Immature natural killer cell (primary cell): Measurements from ENCODE around the gene PCIF1. TPM values are rescaled to one million over a fixed set of nuclear protein-coding genes. Genes with fewer than 3 reads are reported as not detected.

Experiments
- DNase-seq, 3 donors: peaks; one replicate each; pipeline ENCODE4 v3.0.0; 2022; ENCODE audit warnings: mixed read lengths in 1 of 3
- H3K27ac Mint-ChIP-seq, 6 donors: one replicate each; pipeline ENCODE4 v1.8.0; 2020; ENCODE audit warnings: mixed read lengths in 6 of 6, mild to moderate bottlenecking in 5 of 6, inconsistent platforms in 4 of 6, moderate library complexity in 3 of 6
- H3K27me3 Mint-ChIP-seq, 3 donors: one replicate each; pipeline ENCODE4 v1.8.0; 2020 to 2021; ENCODE audit warnings: low read depth in 3 of 3, mild to moderate bottlenecking in 3 of 3, mixed read lengths in 3 of 3, moderate library complexity in 3 of 3, inconsistent platforms in 1 of 3
- H3K36me3 Mint-ChIP-seq, 3 donors: one replicate each; pipeline ENCODE4 v1.8.0; 2020; ENCODE audit warnings: mixed read lengths in 3 of 3, inconsistent platforms in 2 of 3, mild to moderate bottlenecking in 2 of 3
- H3K4me1 Mint-ChIP-seq, 2 donors: one replicate each; pipeline ENCODE4 v1.8.0; 2020; ENCODE audit warnings: inconsistent platforms in 2 of 2, mild to moderate bottlenecking in 2 of 2, mixed read lengths in 2 of 2, moderate library complexity in 1 of 2
- H3K4me3 Mint-ChIP-seq, 5 donors: one replicate each; pipeline ENCODE4 v1.8.0; 2020; ENCODE audit warnings: mild to moderate bottlenecking in 5 of 5, mixed read lengths in 5 of 5, inconsistent platforms in 3 of 5, moderate library complexity in 3 of 5
- H3K9me3 Mint-ChIP-seq, 6 donors: one replicate each; pipeline ENCODE4 v1.8.0; 2020; ENCODE audit warnings: mild to moderate bottlenecking in 6 of 6, mixed read lengths in 6 of 6, inconsistent platforms in 4 of 6, moderate library complexity in 3 of 6
- polyA plus RNA-seq, 3 donors: library from polyadenylated mRNA; unstranded; fragments of 300-500 nt; fragmentation: Illumina TruSeq; gene quantifications; one replicate each; pipeline ENCODE4 v1.2.3, GENCODE V29; 2021

The PCIF1 gene
- polyA plus RNA-seq, 3 donors from 2014 or later = 78.4 to 93.4 (median 83.0) TPM

GRCh38 chr20:45940053-45940452, 5.6 kb downstream of the PCIF1 start:
- Mint-ChIP-seq H3K9me3 (no peaks in the 10 kb centered on the region), H3K4me1 (peaks cover 42% of the 10 kb centered on the region in 2 donors), H3K4me3 (no peak overlapping the region), H3K36me3 (peaks cover 20 to 41% (median 21%) of the 10 kb centered on the region in 3 donors), H3K27me3 (peaks cover 4 to 9% (median 8%) of the 10 kb centered on the region in 3 donors), H3K27ac (peak overlapping the region in 2 of 6 donors; percentile 31 to 34)
- no peak for DNase-seq

DNA sequence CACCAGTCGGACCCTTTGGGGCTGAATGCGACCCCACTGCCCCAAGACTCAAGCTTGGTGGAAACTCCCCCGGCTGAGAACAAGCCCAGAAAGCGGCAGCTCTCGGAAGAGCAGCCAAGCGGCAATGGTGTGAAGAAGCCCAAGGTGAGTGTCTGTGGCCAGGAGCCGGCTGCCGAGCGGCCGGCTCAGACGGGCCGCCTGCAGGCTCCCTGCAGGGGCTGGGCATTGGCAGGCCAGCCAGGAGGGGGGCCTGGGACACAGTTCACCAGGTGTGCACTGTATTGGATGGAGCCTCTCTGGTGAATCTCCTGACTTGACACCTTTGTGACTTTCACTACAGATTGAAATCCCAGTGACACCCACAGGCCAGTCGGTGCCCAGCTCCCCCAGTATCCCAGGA, 6.0 kb downstream of the PCIF1 start:
- H3K9me3 Mint-ChIP-seq = no peaks in the 10 kb centered on the region
- H3K4me3 Mint-ChIP-seq = no peak overlapping the region
- H3K4me1 Mint-ChIP-seq = peaks cover 42% of the 10 kb centered on the region in 2 donors
- H3K27ac Mint-ChIP-seq = peak overlapping the region in 1 of 6 donors; percentile 34
- DNase-seq = no peak
- peaks cover 0 to 7% (median 5%) of the 10 kb centered on the region in 3 donors for H3K27me3 Mint-ChIP-seq
- peaks cover 20 to 42% (median 21%) of the 10 kb centered on the region in 3 donors for H3K36me3 Mint-ChIP-seq

DNA sequence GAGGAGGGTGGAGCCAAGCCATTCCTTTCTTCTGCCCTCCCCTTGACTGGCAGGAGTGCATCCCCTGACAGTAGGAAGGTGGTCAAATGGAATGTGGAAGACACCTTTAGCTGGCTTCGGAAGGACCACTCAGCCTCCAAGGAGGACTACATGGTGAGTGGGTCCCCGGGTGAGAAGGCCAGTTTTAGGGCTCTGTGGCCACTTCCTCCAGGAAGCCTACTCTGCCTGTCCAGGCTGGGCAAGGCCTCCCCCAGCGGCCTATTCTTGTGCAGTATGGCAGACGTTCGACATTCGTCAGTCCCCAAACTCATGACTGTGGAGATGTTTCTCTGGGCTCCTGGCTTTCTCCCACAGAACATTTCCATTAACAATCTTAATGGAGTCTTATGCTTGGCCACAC, 9.1 kb downstream of the PCIF1 start:
- Mint-ChIP-seq H3K27me3 (peaks cover 8 to 13% (median 11%) of the 10 kb centered on the region in 3 donors), H3K4me1 (peaks cover 37 to 50% of the 10 kb centered on the region in 2 donors), H3K9me3 (no peaks in the 10 kb centered on the region), H3K27ac (peak overlapping the region; percentile 84 to 97 (median 92)), H3K4me3 (peak overlapping the region in 2 of 5 donors; percentile 59 to 67), H3K36me3 (peaks cover 16 to 42% (median 23%) of the 10 kb centered on the region in 3 donors)
- DNase-seq = no peak

DNA sequence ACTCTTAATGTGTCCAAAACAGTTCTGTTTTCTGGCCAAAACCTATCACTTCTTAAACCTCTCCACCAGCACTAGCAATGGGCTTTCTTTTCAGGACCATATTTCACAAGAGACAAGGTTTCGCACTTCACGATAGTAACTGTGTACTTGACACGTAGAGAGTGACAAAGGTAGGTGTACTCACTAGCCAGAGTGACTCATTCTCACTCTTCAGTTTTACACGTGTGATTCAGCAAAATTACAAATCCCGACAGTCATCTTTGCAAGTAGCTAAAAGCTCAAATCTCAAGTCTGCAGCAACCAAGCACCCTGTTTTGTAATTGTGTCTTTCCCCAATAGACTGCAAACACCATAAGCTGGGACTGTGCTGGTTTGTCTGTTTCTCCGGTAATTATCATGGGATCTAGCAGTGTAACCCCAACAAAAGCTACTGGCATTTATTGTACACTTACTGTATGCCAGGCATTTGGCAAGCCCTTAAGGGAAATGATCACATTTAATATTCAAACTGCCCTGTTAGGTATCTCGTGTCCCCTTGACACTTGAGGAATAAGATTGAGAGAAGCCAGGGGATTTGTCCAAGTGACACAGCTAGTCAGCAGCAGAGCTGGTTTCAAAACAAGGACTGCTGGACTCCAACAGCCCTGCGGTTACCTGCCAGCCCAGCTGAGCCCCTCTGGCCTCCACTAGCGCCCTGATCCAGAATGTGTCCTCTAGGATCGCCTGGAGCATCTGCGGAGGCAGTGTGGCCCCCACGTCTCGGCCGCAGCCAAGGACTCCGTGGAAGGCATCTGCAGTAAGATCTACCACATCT, 9.9 kb downstream of the PCIF1 start:
- H3K4me3 Mint-ChIP-seq = peak overlapping the region in 4 of 5 donors; percentile 59 to 83 (median 72)
- H3K36me3 Mint-ChIP-seq = peaks cover 15 to 40% (median 23%) of the 10 kb centered on the region in 3 donors
- DNase-seq = peak in 2 of 3 donors; percentile 45 to 67
- no peaks in the 10 kb centered on the region for H3K9me3 Mint-ChIP-seq
- H3K27ac Mint-ChIP-seq = peak overlapping the region; percentile 84 to 97 (median 92)
- peaks cover 8 to 13% (median 11%) of the 10 kb centered on the region in 3 donors for H3K27me3 Mint-ChIP-seq
- H3K4me1 Mint-ChIP-seq = peaks cover 37 to 56% of the 10 kb centered on the region in 2 donors

DNA sequence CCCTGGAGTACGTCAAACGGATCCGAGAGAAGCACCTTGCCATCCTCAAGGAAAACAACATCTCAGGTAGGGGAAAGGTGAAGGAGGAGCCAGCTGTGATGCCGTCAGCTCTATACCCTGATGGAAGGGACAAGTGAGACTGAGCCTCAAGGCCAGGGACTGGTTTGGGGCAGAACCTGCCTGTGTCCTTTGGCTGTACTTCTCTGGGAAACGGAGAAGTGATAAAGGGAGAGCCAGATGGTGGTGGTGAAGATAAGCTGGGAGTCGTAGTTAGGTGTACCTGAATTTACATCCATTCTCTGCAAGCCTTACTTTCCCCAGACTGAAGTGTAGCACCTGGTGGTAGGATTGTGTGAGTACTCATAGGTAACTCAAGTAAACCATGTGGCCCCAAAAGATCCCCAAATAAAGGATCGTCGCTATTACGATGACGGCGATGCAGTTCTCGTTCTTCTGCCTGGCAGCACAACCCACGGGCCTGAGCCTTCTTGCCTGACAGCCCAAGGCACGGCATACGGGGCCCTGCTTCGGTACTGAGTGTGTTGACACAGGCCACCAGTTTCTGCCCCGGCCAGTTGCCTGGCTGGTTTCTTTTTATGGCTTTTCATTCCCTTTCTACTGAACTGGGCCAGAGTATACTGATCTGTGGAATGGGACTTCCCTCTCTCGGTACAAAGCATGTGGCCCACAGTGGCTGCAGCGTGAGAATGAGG, 10.6 kb downstream of the PCIF1 start:
- Mint-ChIP-seq H3K9me3 (no peaks in the 10 kb centered on the region), H3K4me3 (peak overlapping the region; percentile 18 to 83 (median 77)), H3K27me3 (peaks cover 8 to 13% (median 11%) of the 10 kb centered on the region in 3 donors), H3K36me3 (peaks cover 10 to 34% (median 16%) of the 10 kb centered on the region in 3 donors), H3K27ac (peak overlapping the region; percentile 88 to 97 (median 92)), H3K4me1 (peaks cover 37 to 58% of the 10 kb centered on the region in 2 donors)
- no peak for DNase-seq

DNA sequence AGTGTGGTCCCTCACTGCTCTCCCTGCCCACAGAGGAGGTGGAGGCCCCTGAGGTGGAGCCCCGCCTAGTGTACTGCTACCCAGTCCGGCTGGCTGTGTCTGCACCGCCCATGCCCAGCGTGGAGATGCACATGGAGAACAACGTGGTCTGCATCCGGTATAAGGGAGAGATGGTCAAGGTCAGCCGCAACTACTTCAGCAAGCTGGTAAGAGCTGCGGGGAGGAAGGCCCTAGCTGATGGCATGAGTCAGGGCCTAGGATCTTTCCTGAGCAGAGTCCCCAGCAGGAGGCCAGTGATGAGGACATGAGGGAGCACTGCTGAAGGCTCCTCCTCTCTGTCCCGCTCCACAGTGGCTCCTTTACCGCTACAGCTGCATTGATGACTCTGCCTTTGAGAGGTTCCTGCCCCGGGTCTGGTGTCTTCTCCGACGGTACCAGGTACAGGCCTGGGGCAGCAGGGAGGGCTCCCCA, 11.2 kb downstream of the PCIF1 start:
- peaks cover 8 to 31% (median 16%) of the 10 kb centered on the region in 3 donors for H3K36me3 Mint-ChIP-seq
- DNase-seq = peak in 2 of 3 donors; percentile 40 to 45
- peaks cover 8 to 13% (median 11%) of the 10 kb centered on the region in 3 donors for H3K27me3 Mint-ChIP-seq
- H3K4me3 Mint-ChIP-seq = peak overlapping the region; percentile 59 to 83 (median 77)
- H3K27ac Mint-ChIP-seq = peak overlapping the region; percentile 88 to 97 (median 92)
- H3K4me1 Mint-ChIP-seq = peaks cover 37 to 61% of the 10 kb centered on the region in 2 donors
- no peaks in the 10 kb centered on the region for H3K9me3 Mint-ChIP-seq

GRCh38 chr20:45946149-45946970, 11.9 kb downstream of the PCIF1 start:
- H3K4me3 Mint-ChIP-seq = peak overlapping the region; percentile 59 to 83 (median 77)
- H3K4me1 Mint-ChIP-seq = peaks cover 37 to 61% of the 10 kb centered on the region in 2 donors
- DNase-seq = peak; percentile 70 to 92 (median 92)
- H3K9me3 Mint-ChIP-seq = no peaks in the 10 kb centered on the region
- H3K27me3 Mint-ChIP-seq = peaks cover 8 to 13% (median 11%) of the 10 kb centered on the region in 3 donors
- peaks cover 8 to 31% (median 16%) of the 10 kb centered on the region in 3 donors for H3K36me3 Mint-ChIP-seq
- peak overlapping the region; percentile 88 to 97 (median 92) for H3K27ac Mint-ChIP-seq

- Mint-ChIP-seq H3K4me1 (peaks cover 37 to 64% of the 10 kb centered on the region in 2 donors), H3K36me3 (peaks cover 8 to 36% (median 16%) of the 10 kb centered on the region in 3 donors), H3K27me3 (peaks cover 13 to 16% (median 15%) of the 10 kb centered on the region in 3 donors), H3K27ac (peak overlapping the region; percentile 68 to 97 (median 92)), H3K9me3 (no peaks in the 10 kb centered on the region), H3K4me3 (peak overlapping the region in 1 of 5 donors; percentile 25)
- DNase-seq = no peak
These were observed 12.8 kb downstream of the PCIF1 start for GRCh38 chr20:45947110-45947866.

GRCh38 chr20:45948261-45948733, 13.8 kb downstream of the PCIF1 start:
- peak overlapping the region in 5 of 6 donors; percentile 28 to 97 (median 45) for H3K27ac Mint-ChIP-seq
- no peak overlapping the region for H3K4me3 Mint-ChIP-seq
- H3K27me3 Mint-ChIP-seq = peaks cover 14 to 16% (median 15%) of the 10 kb centered on the region in 3 donors
- no peaks in the 10 kb centered on the region for H3K9me3 Mint-ChIP-seq
- H3K36me3 Mint-ChIP-seq = peaks cover 8 to 32% (median 16%) of the 10 kb centered on the region in 3 donors
- DNase-seq = no peak
- H3K4me1 Mint-ChIP-seq = peaks cover 37 to 63% of the 10 kb centered on the region in 2 donors

DNA sequence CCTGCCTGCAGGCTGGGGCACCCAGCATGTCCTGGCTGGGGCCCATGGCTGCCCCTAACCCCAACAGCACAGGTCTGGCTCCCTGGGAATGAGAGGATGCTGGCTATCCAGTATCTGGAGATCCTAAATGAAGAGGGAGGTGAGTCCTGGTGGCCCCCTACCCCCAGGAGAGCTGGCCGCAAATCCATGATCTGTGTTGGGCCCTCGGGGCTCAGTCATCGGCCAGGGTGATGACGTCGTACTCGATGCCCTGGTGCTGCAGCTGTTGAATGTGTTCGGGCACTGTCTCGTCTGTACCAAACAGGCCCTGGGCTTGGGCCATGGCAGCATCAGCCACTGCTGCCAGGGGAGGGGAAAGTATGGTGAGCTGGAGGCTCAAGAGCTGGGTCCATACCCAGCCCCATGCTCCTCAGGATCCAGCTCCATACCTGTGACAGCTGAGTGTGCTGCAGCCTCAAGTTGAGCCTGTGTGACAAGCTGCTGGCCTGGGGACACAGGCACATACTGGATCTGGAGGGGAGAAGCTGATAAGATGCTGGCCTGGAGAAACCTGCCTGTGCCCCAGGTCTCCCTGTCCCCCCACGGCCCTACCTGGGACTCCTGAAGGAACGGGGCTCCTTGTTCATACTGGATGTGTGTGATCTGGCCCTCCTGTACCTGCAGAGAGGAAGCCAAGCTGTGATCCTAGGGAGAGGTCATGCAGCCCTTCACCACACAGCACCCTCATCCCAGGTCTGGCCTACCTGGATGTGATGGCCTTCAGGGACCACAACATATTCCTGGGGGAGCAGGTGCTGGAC, 14.5 kb downstream of the PCIF1 start:
- no peak for DNase-seq
- no peaks in the 10 kb centered on the region for H3K9me3 Mint-ChIP-seq
- peaks cover 14 to 17% (median 15%) of the 10 kb centered on the region in 3 donors for H3K27me3 Mint-ChIP-seq
- H3K27ac Mint-ChIP-seq = peak overlapping the region; percentile 6 to 76 (median 71)
- no peak overlapping the region for H3K4me3 Mint-ChIP-seq
- peaks cover 6 to 30% (median 14%) of the 10 kb centered on the region in 3 donors for H3K36me3 Mint-ChIP-seq
- H3K4me1 Mint-ChIP-seq = peaks cover 32 to 57% of the 10 kb centered on the region in 2 donors

- H3K9me3 Mint-ChIP-seq = no peaks in the 10 kb centered on the region
- peaks cover 24 to 49% of the 10 kb centered on the region in 2 donors for H3K4me1 Mint-ChIP-seq
- H3K36me3 Mint-ChIP-seq = peaks cover 0 to 23% (median 8%) of the 10 kb centered on the region in 3 donors
- peaks cover 14 to 18% (median 14%) of the 10 kb centered on the region in 3 donors for H3K27me3 Mint-ChIP-seq
- H3K4me3 Mint-ChIP-seq = no peak overlapping the region
- H3K27ac Mint-ChIP-seq = peak overlapping the region; percentile 6 to 76 (median 72)
- DNase-seq = no peak
These were observed 15.3 kb downstream of the PCIF1 start for GRCh38 chr20:45949542-45950329.
